Measurements from ENCODE around the gene TNIP2.
A peak's percentile ranks its signal among the peaks of the same experiment; 100 is the strongest.

The TNIP2 gene

GRCh38 chr4:2712261-2712842 is 43.8 kb downstream of the TNIP2 start:
- Histone ChIP-seq H2BK5ac (ENCODE audit: low read length) (no peak overlapping the region), H3K79me1 (ENCODE audit: low read length) (peaks cover 4% of the 10 kb centered on the region), H3K36me3 (ENCODE audit: control insufficient read depth, insufficient read depth, low read length) (no peaks in the 10 kb centered on the region), H3K4me1 (ENCODE audit: control insufficient read depth, low read depth, low read length) (no peaks in the 10 kb centered on the region), H3K9ac (ENCODE audit: low read length) (no peak overlapping the region), H4K5ac (ENCODE audit: low read length) (no peak overlapping the region), H2AK5ac (ENCODE audit: low read length) (no peak overlapping the region), H3K23ac (ENCODE audit: low read length) (no peak overlapping the region), H3K4ac (ENCODE audit: low read depth, low read length) (no peak overlapping the region), H3K4me2 (ENCODE audit: low read length) (no peak overlapping the region), H3K18ac (ENCODE audit: low read length) (no peak overlapping the region), H3K27ac (ENCODE audit: low read depth, low read length) (no peak overlapping the region), H3K56ac (ENCODE audit: low read length) (no peak overlapping the region), H2BK120ac (ENCODE audit: low read depth, low read length) (no peak overlapping the region), H3K79me2 (ENCODE audit: control insufficient read depth, insufficient read depth, low read length) (no peaks in the 10 kb centered on the region), H4K8ac (ENCODE audit: low read depth, low read length) (no peak overlapping the region), H3K27me3 (ENCODE audit: insufficient read depth, low read length, poor library complexity) (no peaks in the 10 kb centered on the region), H3K4me3 (ENCODE audit: low read length) (no peak overlapping the region), H2BK15ac (replicated peaks; ENCODE audit: low read depth) (no peak overlapping the region)
- WGBS (ENCODE audit: extremely low coverage, insufficient coverage, low lambda C conversion rate): 100% methylated on average over 1 of the region's 9 CpGs
- DNase-seq: peak; percentile 40

- Histone ChIP-seq H2BK5ac (ENCODE audit: low read length) (no peak overlapping the region), H3K4me2 (ENCODE audit: low read length) (no peak overlapping the region)
- DNase-seq: no peak
These were observed 53.4 kb downstream of the TNIP2 start for GRCh38 chr4:2702770-2703169.

GRCh38 chr4:2702361-2702760 is 53.8 kb downstream of the TNIP2 start:
- no peaks in the 10 kb centered on the region for H3K79me1 ChIP-seq (ENCODE audit: low read length)
- H2BK15ac ChIP-seq (replicated peaks; ENCODE audit: low read depth): no peak overlapping the region
- no peak overlapping the region for H3K27ac ChIP-seq (ENCODE audit: low read depth, low read length)
- H3K27me3 ChIP-seq (ENCODE audit: insufficient read depth, low read length, poor library complexity): no peaks in the 10 kb centered on the region
- no peak overlapping the region for H3K4me2 ChIP-seq (ENCODE audit: low read length)
- H2AK5ac ChIP-seq (ENCODE audit: low read length): no peak overlapping the region
- H3K23ac ChIP-seq (ENCODE audit: low read length): no peak overlapping the region
- no peak overlapping the region for H2BK5ac ChIP-seq (ENCODE audit: low read length)
- no peak overlapping the region for H3K4me3 ChIP-seq (ENCODE audit: low read length)
- no CpG with 5 or more reads among the region's 8 CpGs for WGBS (ENCODE audit: extremely low coverage, insufficient coverage, low lambda C conversion rate)
- H3K56ac ChIP-seq (ENCODE audit: low read length): no peak overlapping the region
- no peaks in the 10 kb centered on the region for H3K79me2 ChIP-seq (ENCODE audit: control insufficient read depth, insufficient read depth, low read length)
- DNase-seq: no peak
- H3K18ac ChIP-seq (ENCODE audit: low read length): no peak overlapping the region
- H3K36me3 ChIP-seq (ENCODE audit: control insufficient read depth, insufficient read depth, low read length): peaks cover 14% of the 10 kb centered on the region
- no peaks in the 10 kb centered on the region for H3K4me1 ChIP-seq (ENCODE audit: control insufficient read depth, low read depth, low read length)
- H4K5ac ChIP-seq (ENCODE audit: low read length): no peak overlapping the region
- no peak overlapping the region for H2BK120ac ChIP-seq (ENCODE audit: low read depth, low read length)
- H3K9ac ChIP-seq (ENCODE audit: low read length): no peak overlapping the region
- H4K8ac ChIP-seq (ENCODE audit: low read depth, low read length): no peak overlapping the region
- H3K4ac ChIP-seq (ENCODE audit: low read depth, low read length): no peak overlapping the region

More at GRCh38 chr4:2702770-2703169, 53.4 kb downstream of the TNIP2 start:
- Histone ChIP-seq H3K23ac (ENCODE audit: low read length) (no peak overlapping the region), H3K4me1 (ENCODE audit: control insufficient read depth, low read depth, low read length) (no peaks in the 10 kb centered on the region), H3K27ac (ENCODE audit: low read depth, low read length) (no peak overlapping the region), H3K4me3 (ENCODE audit: low read length) (no peak overlapping the region), H3K36me3 (ENCODE audit: control insufficient read depth, insufficient read depth, low read length) (peaks cover 13% of the 10 kb centered on the region), H2BK15ac (replicated peaks; ENCODE audit: low read depth) (no peak overlapping the region), H3K4ac (ENCODE audit: low read depth, low read length) (no peak overlapping the region), H3K79me1 (ENCODE audit: low read length) (no peaks in the 10 kb centered on the region), H3K9ac (ENCODE audit: low read length) (no peak overlapping the region), H3K56ac (ENCODE audit: low read length) (no peak overlapping the region), H2AK5ac (ENCODE audit: low read length) (no peak overlapping the region), H3K18ac (ENCODE audit: low read length) (no peak overlapping the region), H2BK120ac (ENCODE audit: low read depth, low read length) (no peak overlapping the region), H4K5ac (ENCODE audit: low read length) (no peak overlapping the region), H4K8ac (ENCODE audit: low read depth, low read length) (no peak overlapping the region), H3K79me2 (ENCODE audit: control insufficient read depth, insufficient read depth, low read length) (no peaks in the 10 kb centered on the region), H3K27me3 (ENCODE audit: insufficient read depth, low read length, poor library complexity) (no peaks in the 10 kb centered on the region)
- WGBS (ENCODE audit: extremely low coverage, insufficient coverage, low lambda C conversion rate): no CpG with 5 or more reads among the region's 7 CpGs

- Histone ChIP-seq H3K27ac (ENCODE audit: low read depth, low read length) (no peak overlapping the region), H2AK5ac (ENCODE audit: low read length) (no peak overlapping the region), H4K8ac (ENCODE audit: low read depth, low read length) (no peak overlapping the region), H3K4ac (ENCODE audit: low read depth, low read length) (no peak overlapping the region), H3K18ac (ENCODE audit: low read length) (no peak overlapping the region), H3K27me3 (ENCODE audit: insufficient read depth, low read length, poor library complexity) (no peaks in the 10 kb centered on the region), H3K79me1 (ENCODE audit: low read length) (no peaks in the 10 kb centered on the region), H2BK15ac (replicated peaks; ENCODE audit: low read depth) (no peak overlapping the region), H3K36me3 (ENCODE audit: control insufficient read depth, insufficient read depth, low read length) (peaks cover 23% of the 10 kb centered on the region), H2BK5ac (ENCODE audit: low read length) (no peak overlapping the region), H4K5ac (ENCODE audit: low read length) (no peak overlapping the region), H3K9ac (ENCODE audit: low read length) (no peak overlapping the region), H3K4me3 (ENCODE audit: low read length) (no peak overlapping the region), H3K23ac (ENCODE audit: low read length) (no peak overlapping the region), H3K56ac (ENCODE audit: low read length) (no peak overlapping the region), H3K4me2 (ENCODE audit: low read length) (no peak overlapping the region), H3K4me1 (ENCODE audit: control insufficient read depth, low read depth, low read length) (no peaks in the 10 kb centered on the region), H3K79me2 (ENCODE audit: control insufficient read depth, insufficient read depth, low read length) (no peaks in the 10 kb centered on the region), H2BK120ac (ENCODE audit: low read depth, low read length) (no peak overlapping the region)
- DNase-seq: no peak
- WGBS (ENCODE audit: extremely low coverage, insufficient coverage, low lambda C conversion rate): no CpG with 5 or more reads among the region's 8 CpGs
These were observed 56.1 kb downstream of the TNIP2 start for GRCh38 chr4:2700031-2700430.

- H3K4me3 ChIP-seq (ENCODE audit: low read length): no peak overlapping the region
- H3K79me2 ChIP-seq (ENCODE audit: control insufficient read depth, insufficient read depth, low read length): no peaks in the 10 kb centered on the region
- no peak overlapping the region for H2BK15ac ChIP-seq (replicated peaks; ENCODE audit: low read depth)
- no peak overlapping the region for H2BK5ac ChIP-seq (ENCODE audit: low read length)
- no peak overlapping the region for H3K27ac ChIP-seq (ENCODE audit: low read depth, low read length)
- no peaks in the 10 kb centered on the region for H3K79me1 ChIP-seq (ENCODE audit: low read length)
- peaks cover 26% of the 10 kb centered on the region for H3K36me3 ChIP-seq (ENCODE audit: control insufficient read depth, insufficient read depth, low read length)
- WGBS (ENCODE audit: extremely low coverage, insufficient coverage, low lambda C conversion rate): no CpG with 5 or more reads among the region's 7 CpGs
- no peak overlapping the region for H2BK120ac ChIP-seq (ENCODE audit: low read depth, low read length)
- H3K27me3 ChIP-seq (ENCODE audit: insufficient read depth, low read length, poor library complexity): no peaks in the 10 kb centered on the region
- H3K18ac ChIP-seq (ENCODE audit: low read length): no peak overlapping the region
- H3K4ac ChIP-seq (ENCODE audit: low read depth, low read length): no peak overlapping the region
- H4K8ac ChIP-seq (ENCODE audit: low read depth, low read length): no peak overlapping the region
- no peak overlapping the region for H4K5ac ChIP-seq (ENCODE audit: low read length)
- DNase-seq: no peak
- no peak overlapping the region for H3K56ac ChIP-seq (ENCODE audit: low read length)
- no peak overlapping the region for H3K4me2 ChIP-seq (ENCODE audit: low read length)
- no peaks in the 10 kb centered on the region for H3K4me1 ChIP-seq (ENCODE audit: control insufficient read depth, low read depth, low read length)
- no peak overlapping the region for H2AK5ac ChIP-seq (ENCODE audit: low read length)
- no peak overlapping the region for H3K23ac ChIP-seq (ENCODE audit: low read length)
- H3K9ac ChIP-seq (ENCODE audit: low read length): no peak overlapping the region
These were observed 56.6 kb downstream of the TNIP2 start for GRCh38 chr4:2699534-2699933.

- no peak overlapping the region for H3K9ac ChIP-seq (ENCODE audit: low read length)
- H2AK5ac ChIP-seq (ENCODE audit: low read length): no peak overlapping the region
- H3K79me2 ChIP-seq (ENCODE audit: control insufficient read depth, insufficient read depth, low read length): no peaks in the 10 kb centered on the region
- no peak overlapping the region for H3K4me3 ChIP-seq (ENCODE audit: low read length)
- H4K5ac ChIP-seq (ENCODE audit: low read length): no peak overlapping the region
- no peak overlapping the region for H3K18ac ChIP-seq (ENCODE audit: low read length)
- no peak overlapping the region for H3K4ac ChIP-seq (ENCODE audit: low read depth, low read length)
- WGBS (ENCODE audit: extremely low coverage, insufficient coverage, low lambda C conversion rate): no CpG with 5 or more reads among the region's 12 CpGs
- H2BK5ac ChIP-seq (ENCODE audit: low read length): no peak overlapping the region
- H3K4me1 ChIP-seq (ENCODE audit: control insufficient read depth, low read depth, low read length): no peaks in the 10 kb centered on the region
- no peaks in the 10 kb centered on the region for H3K27me3 ChIP-seq (ENCODE audit: insufficient read depth, low read length, poor library complexity)
- no peak overlapping the region for H4K8ac ChIP-seq (ENCODE audit: low read depth, low read length)
- H3K36me3 ChIP-seq (ENCODE audit: control insufficient read depth, insufficient read depth, low read length): peaks cover 25% of the 10 kb centered on the region
- H3K56ac ChIP-seq (ENCODE audit: low read length): no peak overlapping the region
- no peaks in the 10 kb centered on the region for H3K79me1 ChIP-seq (ENCODE audit: low read length)
- H3K23ac ChIP-seq (ENCODE audit: low read length): no peak overlapping the region
- DNase-seq: no peak
- no peak overlapping the region for H3K4me2 ChIP-seq (ENCODE audit: low read length)
- no peak overlapping the region for H2BK15ac ChIP-seq (replicated peaks; ENCODE audit: low read depth)
- H3K27ac ChIP-seq (ENCODE audit: low read depth, low read length): no peak overlapping the region
- no peak overlapping the region for H2BK120ac ChIP-seq (ENCODE audit: low read depth, low read length)
These were observed 57.1 kb downstream of the TNIP2 start for GRCh38 chr4:2698951-2699505.
